MM.1S (cell line): Measurements from ENCODE around the gene NTM.

Source experiments
- DNase-seq: peaks from one replicate; pipeline ENCODE4 v3.0.0-alpha.2; 2015
- H2AFZ ChIP-seq: fragments of 300-600 bp; sonication (generic); 2 replicates; pipeline ENCODE4 v1.6.0; 2016; ENCODE audit warnings: antibody characterized with exemption, low read length
- H3F3A ChIP-seq: fragments of 300-600 bp; sonication (generic); 2 replicates; pipeline ENCODE4 v1.6.1; 2016; ENCODE audit warnings: mild to moderate bottlenecking, antibody characterized with exemption, low read length, moderate library complexity, mixed read lengths; ENCODE audit not compliant: insufficient read depth
- H3K27ac ChIP-seq: fragments of 300-600 bp; sonication (generic); 2 replicates; pipeline ENCODE4 v1.5.1; 2016; ENCODE audit warnings: mild to moderate bottlenecking, low read length
- H3K27me3 ChIP-seq: fragments of 300-600 bp; sonication (generic); replicated peaks from 2 replicates; pipeline ENCODE4 v1.6.0; 2016; ENCODE audit warnings: low read length; ENCODE audit not compliant: insufficient read depth
- H3K36me3 ChIP-seq: fragments of 300-600 bp; sonication (generic); replicated peaks from 2 replicates; pipeline ENCODE4 v1.6.1; 2016; ENCODE audit warnings: mild to moderate bottlenecking, low read length, mixed read lengths; ENCODE audit not compliant: insufficient read depth
- H3K4me1 ChIP-seq: fragments of 300-600 bp; sonication (generic); 2 replicates; pipeline ENCODE4 v1.6.1; 2016; ENCODE audit warnings: low read length, mixed read lengths
- H3K4me2 ChIP-seq: fragments of 300-600 bp; sonication (generic); 2 replicates; pipeline ENCODE4 v1.6.0; 2016; ENCODE audit warnings: low read depth, low read length
- H3K4me3 ChIP-seq: fragments of 300-600 bp; sonication (generic); 2 replicates; pipeline ENCODE4 v1.5.1; 2016; ENCODE audit warnings: low read length, mixed read lengths
- H3K79me2 ChIP-seq: fragments of 300-600 bp; sonication (generic); 2 replicates; pipeline ENCODE4 v1.6.1; 2016; ENCODE audit warnings: mixed run types, low read length, mixed read lengths
- H3K9ac ChIP-seq: fragments of 300-600 bp; sonication (generic); 2 replicates; pipeline ENCODE4 v1.6.1; 2016; ENCODE audit warnings: low read length, mixed read lengths
- H3K9me2 ChIP-seq: fragments of 300-600 bp; sonication (generic); replicated peaks from 2 replicates; pipeline ENCODE4 v1.6.1; 2016; ENCODE audit warnings: mild to moderate bottlenecking, low read length, mixed read lengths; ENCODE audit not compliant: insufficient read depth
- H3K9me3 ChIP-seq: fragments of 300-600 bp; sonication (generic); replicated peaks from 2 replicates; pipeline ENCODE4 v1.6.1; 2016; ENCODE audit warnings: mild to moderate bottlenecking, low read length, mixed read lengths; ENCODE audit not compliant: insufficient read depth
- H4K20me1 ChIP-seq: fragments of 300-600 bp; sonication (generic); 2 replicates; pipeline ENCODE4 v1.6.1; 2016; ENCODE audit warnings: mild to moderate bottlenecking, low read length, moderate library complexity, mixed read lengths; ENCODE audit not compliant: insufficient read depth
- EZH2 ChIP-seq: fragments of 300-600 bp; sonication (generic); optimal IDR thresholded peaks from 2 replicates; pipeline ENCODE3; 2017; ENCODE audit warnings: low read depth, mild to moderate bottlenecking, antibody characterized with exemption, low read length, mixed read lengths
- EZH2phosphoT487 ChIP-seq: fragments of 300-600 bp; sonication (generic); IDR thresholded peaks from 2 replicates; pipeline ENCODE4 v1.6.1; 2018; ENCODE audit warnings: antibody characterized with exemption, low read length
- TF ChIP-seq, protein P1 (sequence below): fragments of 300-600 bp; sonication (generic); IDR thresholded peaks from 2 replicates; pipeline ENCODE4 v1.5.1; 2016; ENCODE audit warnings: antibody characterized with exemption, low read length, mixed read lengths

NTM gene

DNA sequence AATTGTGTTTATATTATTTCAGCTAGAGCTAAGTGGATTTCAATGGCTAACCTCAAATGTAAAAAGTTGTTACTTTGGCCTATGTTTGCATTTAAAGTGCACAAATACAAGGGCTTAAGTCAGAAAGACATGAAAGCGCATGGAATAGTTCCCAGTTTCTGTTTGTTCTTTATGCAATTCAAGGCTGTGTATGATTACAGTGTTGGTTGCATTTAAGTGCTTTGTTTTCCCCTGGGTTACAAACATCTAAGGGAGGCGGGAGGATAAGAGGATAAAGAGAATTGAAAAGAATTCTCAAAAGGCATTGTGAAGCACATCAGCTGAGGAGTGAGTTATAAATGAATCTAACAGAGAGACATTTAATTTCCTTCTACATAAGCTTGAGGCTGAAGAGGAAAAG, 453.4 kb downstream of the NTM start:
- H3K36me3 ChIP-seq = no peaks in the 10 kb centered on the region
- no peaks in the 10 kb centered on the region for H3F3A ChIP-seq
- H3K79me2 ChIP-seq = no peaks in the 10 kb centered on the region
- no peak for DNase-seq
- no peak overlapping the region for H3K27ac ChIP-seq
- no peaks in the 10 kb centered on the region for H3K4me1 ChIP-seq
- H4K20me1 ChIP-seq = no peaks in the 10 kb centered on the region
- no peak overlapping the region for H2AFZ ChIP-seq
- no peaks in the 10 kb centered on the region for H3K27me3 ChIP-seq
- H3K4me2 ChIP-seq = no peak overlapping the region
- no peak overlapping the region for H3K4me3 ChIP-seq
- H3K9me3 ChIP-seq = no peaks in the 10 kb centered on the region
- no peak overlapping the region for H3K9ac ChIP-seq
- H3K9me2 ChIP-seq = no peaks in the 10 kb centered on the region
- TF ChIP-seq EZH2 = no peak
- TF ChIP-seq, protein P1, sequence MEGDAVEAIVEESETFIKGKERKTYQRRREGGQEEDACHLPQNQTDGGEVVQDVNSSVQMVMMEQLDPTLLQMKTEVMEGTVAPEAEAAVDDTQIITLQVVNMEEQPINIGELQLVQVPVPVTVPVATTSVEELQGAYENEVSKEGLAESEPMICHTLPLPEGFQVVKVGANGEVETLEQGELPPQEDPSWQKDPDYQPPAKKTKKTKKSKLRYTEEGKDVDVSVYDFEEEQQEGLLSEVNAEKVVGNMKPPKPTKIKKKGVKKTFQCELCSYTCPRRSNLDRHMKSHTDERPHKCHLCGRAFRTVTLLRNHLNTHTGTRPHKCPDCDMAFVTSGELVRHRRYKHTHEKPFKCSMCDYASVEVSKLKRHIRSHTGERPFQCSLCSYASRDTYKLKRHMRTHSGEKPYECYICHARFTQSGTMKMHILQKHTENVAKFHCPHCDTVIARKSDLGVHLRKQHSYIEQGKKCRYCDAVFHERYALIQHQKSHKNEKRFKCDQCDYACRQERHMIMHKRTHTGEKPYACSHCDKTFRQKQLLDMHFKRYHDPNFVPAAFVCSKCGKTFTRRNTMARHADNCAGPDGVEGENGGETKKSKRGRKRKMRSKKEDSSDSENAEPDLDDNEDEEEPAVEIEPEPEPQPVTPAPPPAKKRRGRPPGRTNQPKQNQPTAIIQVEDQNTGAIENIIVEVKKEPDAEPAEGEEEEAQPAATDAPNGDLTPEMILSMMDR = no peak
- TF ChIP-seq EZH2phosphoT487 = no peak

DNA sequence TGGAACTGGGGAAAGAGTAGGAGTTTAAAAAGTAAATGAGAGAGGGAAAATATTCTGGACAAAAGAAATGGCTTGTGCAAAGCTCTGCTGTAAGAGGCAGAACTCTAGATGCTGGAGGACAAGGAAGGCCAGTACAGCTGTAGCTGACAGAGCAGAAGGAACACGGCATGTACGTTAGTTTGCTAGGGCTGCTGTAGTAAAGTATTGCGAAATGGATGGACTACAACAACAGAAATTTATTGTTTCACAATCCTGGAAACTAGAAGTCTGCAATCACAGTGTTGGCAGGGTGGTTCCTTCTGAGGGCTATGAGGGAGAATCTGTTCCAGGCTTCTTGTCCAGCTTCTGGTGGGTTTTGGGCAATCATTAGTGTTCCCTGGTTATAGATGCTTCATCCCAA, 454.4 kb downstream of the NTM start:
- Histone ChIP-seq H3K27me3 (no peaks in the 10 kb centered on the region), H2AFZ (no peak overlapping the region), H3K4me1 (no peaks in the 10 kb centered on the region), H3K79me2 (no peaks in the 10 kb centered on the region), H3K4me3 (no peak overlapping the region), H3K4me2 (no peak overlapping the region), H3K27ac (no peak overlapping the region), H3K9me2 (no peaks in the 10 kb centered on the region), H3K9me3 (no peaks in the 10 kb centered on the region), H3K9ac (no peak overlapping the region), H4K20me1 (no peaks in the 10 kb centered on the region), H3K36me3 (no peaks in the 10 kb centered on the region), H3F3A (no peaks in the 10 kb centered on the region)
- no peak for DNase-seq
- TF ChIP-seq EZH2 = no peak
- no peak for TF ChIP-seq EZH2phosphoT487
- TF ChIP-seq, protein P1 = no peak

DNA sequence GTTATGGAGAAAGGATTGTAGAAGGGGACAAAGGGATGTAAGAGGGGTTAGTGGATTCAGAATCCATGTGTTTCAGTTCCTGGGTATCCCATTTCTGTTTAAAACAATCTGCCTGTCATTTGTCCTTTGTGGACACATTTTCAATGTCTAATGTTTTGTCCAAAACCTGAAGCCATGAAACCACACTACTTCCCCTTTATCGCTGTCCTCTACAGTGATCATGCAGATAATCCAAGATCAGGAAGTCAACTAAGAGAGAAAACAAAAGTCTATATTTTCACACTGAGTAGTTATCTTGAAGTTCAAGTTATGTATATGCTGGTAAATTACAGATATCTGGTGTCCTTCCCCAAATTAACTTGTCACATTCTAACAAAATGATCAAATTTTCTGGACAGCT, 457.0 kb downstream of the NTM start:
- Histone ChIP-seq H3K4me2 (no peak overlapping the region), H3K27ac (no peak overlapping the region)

More for the DNA sequence above, 457.0 kb downstream of the NTM start:
- Histone ChIP-seq H3F3A (no peaks in the 10 kb centered on the region), H3K9ac (no peak overlapping the region), H3K79me2 (no peaks in the 10 kb centered on the region), H3K9me3 (no peaks in the 10 kb centered on the region), H4K20me1 (no peaks in the 10 kb centered on the region), H3K9me2 (no peaks in the 10 kb centered on the region), H3K4me3 (no peak overlapping the region), H2AFZ (no peak overlapping the region), H3K36me3 (no peaks in the 10 kb centered on the region), H3K4me1 (no peaks in the 10 kb centered on the region), H3K27me3 (no peaks in the 10 kb centered on the region)
- no peak for DNase-seq
- TF ChIP-seq EZH2 (no peak), EZH2phosphoT487 (no peak)
- TF ChIP-seq, protein P1 = no peak
